ENCODE data around the gene DPYSL4.
"Not testable (repeated sequence)": the region's sequence is repeated elsewhere in the genome, so short reads cannot be mapped to it uniquely, and the experiment has no call there.

The DPYSL4 gene

GRCh38 chr10:132154931-132155330, 31.8 kb upstream of the DPYSL4 start:
- DNase-seq (no peak), ATAC-seq (replicated peaks) (no peak)
- no peak overlapping the region for H3K27ac Mint-ChIP-seq
- H3K4me1 Mint-ChIP-seq: no peaks in the 10 kb centered on the region
- H3K36me3 Mint-ChIP-seq: no peaks in the 10 kb centered on the region
- H3K9me3 Mint-ChIP-seq: no peaks in the 10 kb centered on the region
- H3K4me3 Mint-ChIP-seq: no peak overlapping the region
- H3K27me3 Mint-ChIP-seq: peaks cover 0 to 5% of the 10 kb centered on the region in 2 donors

- Mint-ChIP-seq H3K9me3 (no peaks in the 10 kb centered on the region), H3K36me3 (no peaks in the 10 kb centered on the region), H3K4me3 (no peak overlapping the region), H3K4me1 (no peaks in the 10 kb centered on the region), H3K27ac (no peak overlapping the region), H3K27me3 (peaks cover 0 to 5% of the 10 kb centered on the region in 2 donors)
- DNase-seq: no peak
- no peak for ATAC-seq (replicated peaks)
Observed at GRCh38 chr10:132155723-132156381, 30.9 kb upstream of the DPYSL4 start.

- ATAC-seq (replicated peaks) (no peak), DNase-seq (no peak)
- Mint-ChIP-seq H3K9me3 (no peaks in the 10 kb centered on the region), H3K36me3 (no peaks in the 10 kb centered on the region), H3K4me1 (no peaks in the 10 kb centered on the region), H3K4me3 (no peak overlapping the region), H3K27me3 (peaks cover 0 to 5% of the 10 kb centered on the region in 2 donors), H3K27ac (no peak overlapping the region)
Observed at GRCh38 chr10:132156382-132156781, 30.4 kb upstream of the DPYSL4 start.

- H3K36me3 Mint-ChIP-seq: no peaks in the 10 kb centered on the region
- H3K9me3 Mint-ChIP-seq: no peaks in the 10 kb centered on the region
- no peak overlapping the region for H3K27ac Mint-ChIP-seq
- H3K4me1 Mint-ChIP-seq: peaks cover 4 to 5% of the 10 kb centered on the region in 2 donors
- no peak overlapping the region for H3K4me3 Mint-ChIP-seq
- DNase-seq (no peak), ATAC-seq (replicated peaks) (no peak)
- H3K27me3 Mint-ChIP-seq: peaks cover 0 to 10% of the 10 kb centered on the region in 2 donors
Observed at GRCh38 chr10:132157101-132157500, 29.6 kb upstream of the DPYSL4 start.

- H3K9me3 Mint-ChIP-seq: no peaks in the 10 kb centered on the region
- ATAC-seq (replicated peaks) (peak; percentile 9 to 21), DNase-seq (no peak)
- peaks cover 8 to 10% of the 10 kb centered on the region in 2 donors for H3K4me1 Mint-ChIP-seq
- H3K4me3 Mint-ChIP-seq: no peak overlapping the region
- H3K27me3 Mint-ChIP-seq: peaks cover 0 to 15% of the 10 kb centered on the region in 2 donors
- no peaks in the 10 kb centered on the region for H3K36me3 Mint-ChIP-seq
- no peak overlapping the region for H3K27ac Mint-ChIP-seq
Observed at GRCh38 chr10:132158122-132158741, 28.5 kb upstream of the DPYSL4 start.

- H3K4me3 Mint-ChIP-seq: no peak overlapping the region
- H3K36me3 Mint-ChIP-seq: no peaks in the 10 kb centered on the region
- no peak for DNase-seq
- no peaks in the 10 kb centered on the region for H3K9me3 Mint-ChIP-seq
- H3K27me3 Mint-ChIP-seq: peaks cover 5 to 21% of the 10 kb centered on the region in 2 donors
- no peak for ATAC-seq (replicated peaks)
- H3K27ac Mint-ChIP-seq: no peak overlapping the region
- peaks cover 8 to 16% of the 10 kb centered on the region in 2 donors for H3K4me1 Mint-ChIP-seq
Observed at GRCh38 chr10:132158823-132159222, 27.9 kb upstream of the DPYSL4 start.

GRCh38 chr10:132159302-132160230, 27.2 kb upstream of the DPYSL4 start:
- ATAC-seq (replicated peaks); H3K4me3 Mint-ChIP-seq: not testable (repeated sequence)

GRCh38 chr10:132160231-132160630, 26.5 kb upstream of the DPYSL4 start:
- H3K4me3 Mint-ChIP-seq; H3K9me3 Mint-ChIP-seq; ATAC-seq (replicated peaks); DNase-seq; H3K36me3 Mint-ChIP-seq; H3K27ac Mint-ChIP-seq: not testable (repeated sequence)
- Mint-ChIP-seq H3K4me1 (peaks cover 8 to 17% of the 10 kb centered on the region in 2 donors), H3K27me3 (peaks cover 5 to 35% of the 10 kb centered on the region in 2 donors)

More at GRCh38 chr10:132159302-132160230, 27.2 kb upstream of the DPYSL4 start:
- DNase-seq, H3K36me3 Mint-ChIP-seq, H3K9me3 Mint-ChIP-seq, H3K27ac Mint-ChIP-seq: not testable (repeated sequence)
- H3K4me1 Mint-ChIP-seq: peaks cover 8 to 17% of the 10 kb centered on the region in 2 donors
- H3K27me3 Mint-ChIP-seq: peaks cover 5 to 28% of the 10 kb centered on the region in 2 donors

- H3K9me3 Mint-ChIP-seq; ATAC-seq (replicated peaks); DNase-seq; H3K27ac Mint-ChIP-seq; H3K36me3 Mint-ChIP-seq; H3K4me3 Mint-ChIP-seq: not testable (repeated sequence)
- peaks cover 8 to 17% of the 10 kb centered on the region in 2 donors for H3K4me1 Mint-ChIP-seq
- peaks cover 5 to 42% of the 10 kb centered on the region in 2 donors for H3K27me3 Mint-ChIP-seq
Observed at GRCh38 chr10:132160834-132161622, 25.7 kb upstream of the DPYSL4 start.

GRCh38 chr10:132162021-132162531, 24.7 kb upstream of the DPYSL4 start:
- Mint-ChIP-seq H3K4me3 (peak overlapping the region; percentile 8 to 18), H3K4me1 (peaks cover 8 to 17% of the 10 kb centered on the region in 2 donors), H3K9me3 (no peaks in the 10 kb centered on the region), H3K27ac (no peak overlapping the region), H3K36me3 (no peaks in the 10 kb centered on the region), H3K27me3 (peaks cover 10 to 47% of the 10 kb centered on the region in 2 donors)
- ATAC-seq (replicated peaks) (peak; percentile 42 to 64), DNase-seq (no peak)

GRCh38 chr10:132162590-132163277, 24.0 kb upstream of the DPYSL4 start:
- ATAC-seq (replicated peaks): no peak
- Mint-ChIP-seq H3K27ac (no peak overlapping the region), H3K36me3 (no peaks in the 10 kb centered on the region), H3K4me1 (peaks cover 8 to 17% of the 10 kb centered on the region in 2 donors), H3K9me3 (no peaks in the 10 kb centered on the region), H3K27me3 (peaks cover 13 to 53% of the 10 kb centered on the region in 2 donors), H3K4me3 (no peak overlapping the region)
- DNase-seq: no peak

GRCh38 chr10:132163278-132163765, 23.4 kb upstream of the DPYSL4 start:
- ATAC-seq (replicated peaks) (peak; percentile 70), DNase-seq (no peak)
- Mint-ChIP-seq H3K9me3 (no peaks in the 10 kb centered on the region), H3K27ac (peak overlapping the region; percentile 44), H3K27me3 (peaks cover 15 to 59% of the 10 kb centered on the region in 2 donors), H3K36me3 (no peaks in the 10 kb centered on the region), H3K4me1 (peaks cover 8 to 17% of the 10 kb centered on the region in 2 donors), H3K4me3 (no peak overlapping the region)
